CD4-positive, alpha-beta memory T cell (primary cell): ENCODE measurements around the gene MRPL4. TPM values are rescaled to one million over a fixed set of nuclear protein-coding genes. Genes with fewer than 3 reads are reported as not detected.

ENCODE experiments used
- CTCF ChIA-PET: fragments of 350-600 bp; sonication (Branson Sonifier 250); formaldehyde crosslinking; loops from one replicate; lab custom pipeline; 2021; ENCODE audit warnings: inconsistent platforms; ENCODE audit not compliant: partially characterized antibody; lab: Charles Lee
- POLR2A ChIA-PET: fragments of 350-600 bp; sonication (Branson Sonifier 250); formaldehyde crosslinking; loops from one replicate; lab custom pipeline; 2021; ENCODE audit not compliant: partially characterized antibody; lab: Charles Lee
- DNase-seq, 5 donors: peaks; one replicate each; pipeline versions ENCODE4 v3.0.0 to v3.0.0-alpha.2; 2020 to 2022; ENCODE audit warnings: mixed read lengths in 1 of 5
- H3K27ac ChIP-seq: one replicate; pipeline ENCODE4 v1.7.0; 2013; ENCODE audit warnings: low read depth, low read length
- H3K27me3 ChIP-seq: 2 replicates; pipeline ENCODE4 v1.7.0; 2013; ENCODE audit warnings: mild to moderate bottlenecking, low read length, moderate library complexity; ENCODE audit not compliant: insufficient read depth
- H3K36me3 ChIP-seq: 2 replicates; pipeline ENCODE4 v1.7.0; 2013; ENCODE audit warnings: mild to moderate bottlenecking, low read length, moderate library complexity; ENCODE audit not compliant: insufficient read depth
- H3K4me1 ChIP-seq: 2 replicates; pipeline ENCODE4 v1.7.0; 2013; ENCODE audit warnings: mild to moderate bottlenecking, low read length, moderate library complexity; ENCODE audit not compliant: insufficient read depth
- H3K4me3 ChIP-seq, 2 donors: one replicate each; pipeline ENCODE4 v1.7.0; 2013; ENCODE audit warnings: low read length in 2 of 2, mild to moderate bottlenecking in 1 of 2
- H3K9me3 ChIP-seq, 2 donors: one replicate each; pipeline ENCODE4 v1.7.0; 2013; ENCODE audit warnings: low read length in 2 of 2, control low read depth in 1 of 2; ENCODE audit not compliant: control insufficient read depth in 1 of 2
- H3K27ac Mint-ChIP-seq, 7 donors: one replicate each; pipeline ENCODE4 v1.8.0; 2020 to 2021; ENCODE audit warnings: mixed read lengths in 7 of 7, mild to moderate bottlenecking in 6 of 7, inconsistent platforms in 3 of 7, moderate library complexity in 3 of 7
- H3K27me3 Mint-ChIP-seq, 2 donors: one replicate each; pipeline ENCODE4 v1.8.0; 2020 to 2021; ENCODE audit warnings: mixed read lengths in 2 of 2
- H3K36me3 Mint-ChIP-seq, 2 donors: one replicate each; pipeline ENCODE4 v1.8.0; 2020 to 2021; ENCODE audit warnings: mixed read lengths in 2 of 2, inconsistent platforms in 1 of 2, mild to moderate bottlenecking in 1 of 2
- H3K4me1 Mint-ChIP-seq, 4 donors: one replicate each; pipeline ENCODE4 v1.8.0; 2020 to 2021; ENCODE audit warnings: mixed read lengths in 4 of 4, mild to moderate bottlenecking in 1 of 4
- H3K4me3 Mint-ChIP-seq, 8 donors: one replicate each; pipeline ENCODE4 v1.8.0; 2020 to 2021; ENCODE audit warnings: mixed read lengths in 8 of 8, mild to moderate bottlenecking in 7 of 8, moderate library complexity in 6 of 8, inconsistent platforms in 3 of 8
- H3K9me3 Mint-ChIP-seq, 8 donors: one replicate each; pipeline ENCODE4 v1.8.0; 2020 to 2021; ENCODE audit warnings: mixed read lengths in 8 of 8, mild to moderate bottlenecking in 5 of 8, inconsistent platforms in 3 of 8, moderate library complexity in 1 of 8
- intact Hi-C: fragments of 100-400 bp; cut with micrococcal nuclease; formaldehyde crosslinking; loops from one replicate; pipeline ENCODE4 v1.15.1; 2023
- polyA plus RNA-seq, 2 donors: library from polyadenylated mRNA; unstranded; fragments of 300-500 nt; fragmentation: Illumina TruSeq; gene quantifications; one replicate each; pipeline ENCODE4 v1.2.3, GENCODE V29; 2021
- total RNA-seq, 2 experiments: library from RNA; stranded (reverse); gene quantifications; one replicate each; pipeline ENCODE4 v1.2.3, GENCODE V29; 2021

The MRPL4 gene
- 10 to 100 TPM; 42.7 to 44.6 TPM for total RNA-seq
- 10 to 100 TPM; 28.9 to 37.1 TPM for polyA plus RNA-seq

- peaks cover 21% of the 10 kb centered on the region for H3K36me3 ChIP-seq
Measured at GRCh38 chr19:10251792-10252694, at the start of gene MRPL4. Gene MRPL4, plus strand, starts transcription at chr19:10252214. Its CDS starts 40 bp downstream, at chr19:10252254.

GRCh38 chr19:10203686-10204085 is 48.3 kb upstream of the MRPL4 start:
- H3K4me1 Mint-ChIP-seq, result peaks cover 5 to 8% (median 5%) of the 10 kb centered on the region in 4 donors
- ChIA-PET POLR2A (no interaction called here), CTCF (no interaction called here)
- H3K4me3 ChIP-seq, result no peak overlapping the region
- no peak overlapping the region for H3K4me3 Mint-ChIP-seq
- H3K27ac ChIP-seq, result no peak overlapping the region
- no peaks in the 10 kb centered on the region for H3K36me3 ChIP-seq
- H3K27me3 ChIP-seq, result no peaks in the 10 kb centered on the region
- peaks cover 7% of the 10 kb centered on the region for H3K4me1 ChIP-seq
- no peak overlapping the region for H3K27ac Mint-ChIP-seq
- intact Hi-C loops, result no loop called here
- H3K9me3 Mint-ChIP-seq, result peaks cover 0 to 7% (median 0%) of the 10 kb centered on the region in 8 donors
- H3K27me3 Mint-ChIP-seq, result no peaks in the 10 kb centered on the region
- no peak for DNase-seq
- peaks cover 0 to 8% of the 10 kb centered on the region in 2 donors for H3K36me3 Mint-ChIP-seq
- H3K9me3 ChIP-seq, result no peaks in the 10 kb centered on the region

More at GRCh38 chr19:10251792-10252694, at the start of gene MRPL4:
- Histone ChIP-seq H3K4me3 (peak within 1 kb of the TSS; percentile 84 to 99), H3K27me3 (no peaks in the 10 kb centered on the region), H3K27ac (peak within 1 kb of the TSS; percentile 67), H3K4me1 (peaks cover 25% of the 10 kb centered on the region), H3K9me3 (no peaks in the 10 kb centered on the region)
- H3K4me3 Mint-ChIP-seq, result peak within 1 kb of the TSS; percentile 97 to 100 (median 98)
- POLR2A ChIA-PET, result interaction anchor here (1.1 to 4.9 kb wide), 10 partner anchors 9 to 156 kb away, joined by 3 to 67 read pairs (median 8); partner anchors contain the start of genes DNMT1, ICAM1 and S1PR2
- peak; percentile 97 to 99 (median 98) for DNase-seq
- intact Hi-C loops, result loop anchor here (1.0 to 5.0 kb wide), 3 partner anchors 57 to 415 kb away; partner anchors contain the start of genes EIF3G and PIN1
- no peaks in the 10 kb centered on the region for H3K27me3 Mint-ChIP-seq
- H3K4me1 Mint-ChIP-seq, result peaks cover 14 to 29% (median 20%) of the 10 kb centered on the region in 4 donors
- H3K27ac Mint-ChIP-seq, result peak within 1 kb of the TSS; percentile 96 to 99 (median 98)
- H3K9me3 Mint-ChIP-seq, result peaks cover 0 to 2% (median 0%) of the 10 kb centered on the region in 8 donors
- CTCF ChIA-PET, result interaction anchor here (1.5 to 4.9 kb wide), 3 partner anchors 15 to 176 kb away, joined by 3 to 132 read pairs (median 83); partner anchors contain the start of gene S1PR2
- peaks cover 22 to 40% of the 10 kb centered on the region in 2 donors for H3K36me3 Mint-ChIP-seq

- H3K27ac Mint-ChIP-seq, result no peak overlapping the region
- peaks cover 0 to 8% of the 10 kb centered on the region in 2 donors for H3K36me3 Mint-ChIP-seq
- H3K36me3 ChIP-seq, result no peaks in the 10 kb centered on the region
- peaks cover 0 to 7% (median 0%) of the 10 kb centered on the region in 8 donors for H3K9me3 Mint-ChIP-seq
- H3K27ac ChIP-seq, result no peak overlapping the region
- DNase-seq, result no peak
- POLR2A ChIA-PET, result interaction anchor here (1.2 kb wide), 1 partner anchor 11 kb away, joined by 4 read pairs; the partner anchor contains the start of gene DNMT1
- no peaks in the 10 kb centered on the region for H3K27me3 ChIP-seq
- intact Hi-C loops, result no loop called here
- CTCF ChIA-PET, result no interaction called here
- H3K4me3 ChIP-seq, result no peak overlapping the region
- H3K27me3 Mint-ChIP-seq, result no peaks in the 10 kb centered on the region
- no peaks in the 10 kb centered on the region for H3K9me3 ChIP-seq
- H3K4me1 Mint-ChIP-seq, result no peaks in the 10 kb centered on the region
- H3K4me3 Mint-ChIP-seq, result no peak overlapping the region
- H3K4me1 ChIP-seq, result no peaks in the 10 kb centered on the region
Measured at GRCh38 chr19:10205636-10206035, 46.4 kb upstream of the MRPL4 start.

- CTCF ChIA-PET, result interaction anchor here (0.6 kb wide), 1 partner anchor 492 kb away, joined by 4 read pairs; no protein-coding TSS in a partner anchor
- POLR2A ChIA-PET, result interaction anchor here (0.6 to 1.3 kb wide), 4 partner anchors 11 to 207 kb away, joined by 3 to 4 read pairs (median 3); partner anchors contain the start of gene DNMT1
- intact Hi-C loops, result no loop called here
Measured at GRCh38 chr19:10206226-10206885, 45.7 kb upstream of the MRPL4 start.

GRCh38 chr19:10207026-10207425 is 45.0 kb upstream of the MRPL4 start:
- Histone ChIP-seq H3K4me1 (no peaks in the 10 kb centered on the region), H3K27ac (no peak overlapping the region), H3K27me3 (no peaks in the 10 kb centered on the region), H3K4me3 (no peak overlapping the region), H3K36me3 (no peaks in the 10 kb centered on the region), H3K9me3 (no peaks in the 10 kb centered on the region)
- Mint-ChIP-seq H3K27me3 (no peaks in the 10 kb centered on the region), H3K36me3 (peaks cover 0 to 8% of the 10 kb centered on the region in 2 donors), H3K4me3 (no peak overlapping the region), H3K27ac (peak overlapping the region in 1 of 7 donors; percentile 42), H3K9me3 (peaks cover 0 to 7% (median 0%) of the 10 kb centered on the region in 8 donors), H3K4me1 (no peaks in the 10 kb centered on the region)
- ChIA-PET CTCF (interaction anchor here (2.1 kb wide), 1 partner anchor 43 kb away, joined by 6 read pairs; no protein-coding TSS in a partner anchor), POLR2A (interaction anchor here (1.2 to 1.3 kb wide), 3 partner anchors 12 to 93 kb away, joined by 3 to 4 read pairs (median 3); partner anchors contain the start of gene DNMT1)
- intact Hi-C loops, result no loop called here
- DNase-seq, result no peak

More at GRCh38 chr19:10206226-10206885, 45.7 kb upstream of the MRPL4 start:
- Mint-ChIP-seq H3K9me3 (peaks cover 0 to 7% (median 0%) of the 10 kb centered on the region in 8 donors), H3K4me3 (no peak overlapping the region), H3K4me1 (no peaks in the 10 kb centered on the region), H3K27ac (peak overlapping the region in 1 of 7 donors; percentile 42), H3K27me3 (no peaks in the 10 kb centered on the region), H3K36me3 (peaks cover 0 to 8% of the 10 kb centered on the region in 2 donors)
- Histone ChIP-seq H3K4me1 (no peaks in the 10 kb centered on the region), H3K9me3 (no peaks in the 10 kb centered on the region), H3K27me3 (no peaks in the 10 kb centered on the region), H3K36me3 (no peaks in the 10 kb centered on the region), H3K27ac (no peak overlapping the region), H3K4me3 (no peak overlapping the region)
- no peak for DNase-seq

GRCh38 chr19:10209315-10209714 is 42.7 kb upstream of the MRPL4 start:
- Histone ChIP-seq H3K9me3 (no peaks in the 10 kb centered on the region), H3K27me3 (no peaks in the 10 kb centered on the region), H3K4me3 (no peak overlapping the region), H3K27ac (no peak overlapping the region), H3K36me3 (no peaks in the 10 kb centered on the region), H3K4me1 (no peaks in the 10 kb centered on the region)
- Mint-ChIP-seq H3K36me3 (peaks cover 0 to 8% of the 10 kb centered on the region in 2 donors), H3K27ac (no peak overlapping the region), H3K9me3 (peaks cover 0 to 7% (median 0%) of the 10 kb centered on the region in 8 donors), H3K27me3 (no peaks in the 10 kb centered on the region), H3K4me1 (no peaks in the 10 kb centered on the region), H3K4me3 (no peak overlapping the region)
- intact Hi-C loops, result no loop called here
- POLR2A ChIA-PET, result no interaction called here
- DNase-seq, result no peak
- CTCF ChIA-PET, result interaction anchor here (1.6 kb wide), 1 partner anchor 40 kb away, joined by 8 read pairs; no protein-coding TSS in a partner anchor
